Activated T-cell treated with anti-CD3 and anti-CD28 coated beads for 48 hours (primary cell): ENCODE results near the gene PLXNA2.

Experiments used
- DNase-seq: peaks from one replicate; pipeline ENCODE4 v3.0.0-alpha.2; 2020; ENCODE audit warnings: low read depth

PLXNA2 gene

GRCh38 chr1:207990876-207991582 is 253.2 kb downstream of the PLXNA2 start:
- DNase-seq, result no peak

- no peak for DNase-seq
Measured at GRCh38 chr1:207990455-207990854, 253.7 kb downstream of the PLXNA2 start.

GRCh38 chr1:207988326-207989165 is 255.6 kb downstream of the PLXNA2 start:
- DNase-seq, result no peak

- no peak for DNase-seq
Measured at GRCh38 chr1:207987164-207987563, 257.0 kb downstream of the PLXNA2 start.

GRCh38 chr1:207985996-207986395 is 258.2 kb downstream of the PLXNA2 start:
- DNase-seq, result no peak

- DNase-seq, result no peak
Measured at GRCh38 chr1:207984831-207985572, 259.2 kb downstream of the PLXNA2 start.

GRCh38 chr1:207983044-207983635 is 261.0 kb downstream of the PLXNA2 start:
- DNase-seq, result no peak

- DNase-seq, result no peak
Measured at GRCh38 chr1:207981976-207982375, 262.2 kb downstream of the PLXNA2 start.

GRCh38 chr1:207978441-207978840 is 265.7 kb downstream of the PLXNA2 start:
- DNase-seq, result no peak

- no peak for DNase-seq
Measured at GRCh38 chr1:207977876-207978275, 266.3 kb downstream of the PLXNA2 start.

- no peak for DNase-seq
Measured at GRCh38 chr1:207973898-207974568, 270.2 kb downstream of the PLXNA2 start.

- no peak for DNase-seq
Measured at GRCh38 chr1:207972337-207972736, 271.8 kb downstream of the PLXNA2 start.
